GM21576 (cell line): ENCODE results near the gene PRDX1.
"Not testable (repeated sequence)": the region's sequence is repeated elsewhere in the genome, so short reads cannot be mapped to it uniquely, and the experiment has no call there.

ENCODE experiments used
- ATAC-seq: cut with Tn5 transposase; IDR thresholded peaks from one replicate; pipeline ENCODE4 v1.9.1; 2021; ENCODE audit warnings: mild to moderate bottlenecking, moderate library complexity; ENCODE audit not compliant: unreplicated experiment

PRDX1 gene

GRCh38 chr1:45467353-45467752 lies 54.3 kb downstream of the PRDX1 start:
- ATAC-seq = not testable (repeated sequence)

GRCh38 chr1:45465277-45465676 lies 56.4 kb downstream of the PRDX1 start:
- no peak for ATAC-seq
